Stimulated activated CD4-positive, alpha-beta T cell treated with anti-CD3 and anti-CD28 coated beads, Interleukin-15, amount 100 ng/mL, for 48 hours (primary cell): ENCODE measurements around the gene SMAD7.
"Not testable (repeated sequence)": the region's sequence is repeated elsewhere in the genome, so short reads cannot be mapped to it uniquely, and the experiment has no call there.

Experiments used
- DNase-seq, 2 donors: peaks; one replicate each; pipeline ENCODE4 v3.0.0-alpha.2; 2020; ENCODE audit warnings: low read depth in 2 of 2

SMAD7 gene

GRCh38 chr18:48877941-48878340 is 72.8 kb downstream of the SMAD7 start:
- DNase-seq: no peak

DNA sequence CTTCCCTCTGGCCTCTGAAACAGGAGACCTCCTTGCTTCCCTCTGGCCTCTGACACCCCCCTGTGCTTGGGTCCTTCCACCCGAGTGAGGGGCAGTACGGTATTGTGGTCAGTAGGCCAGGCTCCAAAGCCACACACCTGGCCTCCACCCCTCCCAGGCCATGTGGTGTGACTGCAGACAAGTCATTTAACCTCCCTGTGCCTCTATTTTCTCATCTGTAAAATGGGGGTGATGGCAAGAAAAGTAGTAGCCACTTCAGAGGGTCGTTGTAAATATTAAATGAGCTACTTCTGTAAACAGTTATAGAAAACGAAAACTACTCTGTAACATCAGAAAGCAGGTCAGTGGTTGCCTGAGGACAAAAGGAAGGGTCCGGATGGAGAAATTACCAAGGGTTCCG is 74.2 kb downstream of the SMAD7 start:
- no peak for DNase-seq

GRCh38 chr18:48875942-48876511 is 74.7 kb downstream of the SMAD7 start:
- DNase-seq: no peak

DNA sequence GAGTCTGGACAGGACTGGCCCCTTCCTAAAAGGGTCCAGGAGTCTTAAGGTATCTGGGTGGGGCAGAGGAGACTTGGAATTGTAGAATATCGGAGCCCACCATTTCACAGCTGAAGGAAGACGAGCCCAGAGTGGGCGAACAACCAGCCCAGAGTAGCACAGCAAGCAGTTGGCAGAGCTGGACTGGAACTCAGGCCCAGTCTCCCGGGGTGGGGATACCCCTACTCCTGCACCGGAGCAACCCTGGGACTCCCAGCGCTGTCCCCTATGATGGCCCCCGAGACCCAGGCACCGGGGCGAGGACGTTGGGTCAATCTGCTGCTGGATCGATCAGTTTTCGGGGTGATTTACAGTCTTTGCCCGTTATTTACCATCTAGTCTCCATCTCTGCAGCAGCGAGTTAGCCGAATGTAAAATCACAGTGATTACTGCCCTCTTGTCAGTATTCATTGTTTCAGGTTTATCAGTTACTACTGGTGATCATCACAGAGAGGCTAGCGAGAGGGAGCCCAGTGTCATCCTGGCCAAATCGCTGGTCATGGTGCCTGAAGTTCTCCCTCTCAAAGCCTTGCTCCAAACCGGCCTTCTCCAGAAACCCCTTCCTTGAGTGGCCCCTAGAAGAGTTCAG is 75.3 kb downstream of the SMAD7 start:
- DNase-seq: no peak

DNA sequence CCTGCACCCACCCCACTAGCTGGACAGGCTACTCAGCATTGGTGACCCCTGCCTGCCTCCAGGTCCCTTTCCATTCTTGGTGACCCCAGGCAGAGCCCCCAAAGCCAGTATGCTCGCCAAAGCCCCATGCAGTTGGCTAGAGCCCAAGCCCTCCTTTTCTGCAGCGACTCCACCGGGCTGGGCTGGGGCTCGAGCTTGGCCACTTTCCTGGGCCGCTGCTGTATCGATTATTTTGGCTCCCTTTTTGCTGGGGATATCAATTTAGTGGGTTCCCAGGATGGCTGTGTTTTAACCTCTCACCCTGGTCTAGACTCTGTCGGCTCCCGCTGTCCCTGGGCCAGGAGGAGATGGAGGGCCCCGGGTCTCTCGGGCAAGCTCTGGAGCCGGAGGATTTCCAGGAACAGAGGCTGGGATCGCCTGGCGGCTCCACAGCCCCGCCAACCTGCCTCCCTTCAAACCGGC is 76.0 kb downstream of the SMAD7 start:
- DNase-seq: no peak

DNA sequence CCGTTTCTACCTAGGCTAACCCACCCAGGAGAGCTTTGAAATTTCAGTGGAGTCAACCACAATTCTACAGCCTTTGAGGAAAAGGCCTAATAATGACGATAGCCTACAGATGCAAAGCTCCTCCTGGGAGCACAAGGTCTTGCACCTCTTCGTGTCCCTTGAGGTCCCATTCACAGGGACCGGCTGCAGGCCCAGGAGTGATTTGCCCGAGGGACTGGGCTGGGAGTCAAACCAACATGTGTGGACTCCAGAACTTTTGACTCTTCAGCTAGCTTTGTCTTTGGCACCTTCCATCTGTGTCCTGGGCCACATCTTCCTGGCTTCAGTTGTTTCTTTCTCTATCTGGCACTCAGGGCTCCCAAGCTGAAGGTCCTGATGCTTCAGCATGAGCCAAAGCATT is 76.5 kb downstream of the SMAD7 start:
- no peak for DNase-seq

- no peak for DNase-seq
Measured at GRCh38 chr18:48872234-48873145, 78.3 kb downstream of the SMAD7 start.

- DNase-seq: no peak
Measured at GRCh38 chr18:48871391-48872166, 79.2 kb downstream of the SMAD7 start.

GRCh38 chr18:48870926-48871325 is 79.8 kb downstream of the SMAD7 start:
- not testable (repeated sequence) for DNase-seq
